Psoas muscle (tissue), 8 donors: ENCODE results near the gene TFB2M. TPM values are rescaled to one million over a fixed set of nuclear protein-coding genes. Genes with fewer than 3 reads are reported as not detected.
A peak's percentile ranks its signal among the peaks of the same experiment; 100 is the strongest.

Experiments used
- ATAC-seq, 4 donors: fragments of 200-7000 bp; cut with Tn5 transposase; one replicate each; pipeline ENCODE4 v1.9.1; 2020; ENCODE audit warnings: moderate library complexity in 3 of 4, mild to moderate bottlenecking in 2 of 4
- DNase-seq, 2 donors: peaks; one replicate each; pipeline ENCODE4 v3.0.0-alpha.2; 2020
- H3K27ac ChIP-seq: fragments of 200-600 bp; one replicate; pipeline ENCODE4 v1.8.0; 2022
- H3K27me3 ChIP-seq, 3 donors: fragments of 200-600 bp in 1 of 3; one replicate each; pipeline versions ENCODE4 v1.6.1 to v1.8.0; 2013 to 2022; ENCODE audit warnings: low read length in 2 of 3, mild to moderate bottlenecking in 2 of 3, moderate library complexity in 1 of 3; ENCODE audit not compliant: insufficient read depth in 3 of 3
- H3K36me3 ChIP-seq, 2 donors: fragments of 200-600 bp in 1 of 2; one replicate each; pipeline versions ENCODE4 v1.6.1 to v1.8.0; 2013 to 2022; ENCODE audit warnings: low read depth in 1 of 2, mild to moderate bottlenecking in 1 of 2, moderate library complexity in 1 of 2; ENCODE audit not compliant: insufficient read depth in 1 of 2
- H3K4me1 ChIP-seq: fragments of 200-600 bp; one replicate; pipeline ENCODE4 v1.8.0; 2022
- H3K4me3 ChIP-seq: fragments of 200-600 bp; one replicate; pipeline ENCODE4 v1.8.0; 2022; ENCODE audit warnings: mild to moderate bottlenecking
- H3K9me3 ChIP-seq: fragments of 200-600 bp; one replicate; pipeline ENCODE4 v1.8.0; 2022
- CTCF ChIP-seq: fragments of 200-600 bp; IDR thresholded peaks from one replicate; pipeline ENCODE4 v1.8.0; 2022; ENCODE audit warnings: antibody characterized with exemption
- WGBS, 3 donors: extraction: QIAGEN DNeasy Blood & Tissue Kit; methylation state at CpG; one replicate each; pipeline versions ENCODE4 v1.1.6 to v1.1.7; 2013; 5-methylcytosine and 5-hydroxymethylcytosine counted together
- intact Hi-C, 2 donors: fragments of 100-400 bp; cut with DNase I; formaldehyde crosslinking; loops; one replicate each; pipeline versions ENCODE4 v1.11.0 to v1.14.2; 2022
- polyA plus RNA-seq, 3 donors: library from polyadenylated mRNA; stranded (reverse); fragments of 200-250 nt; gene quantifications; one replicate each; pipeline ENCODE4 v1.2.3, GENCODE V29; 2013
- total RNA-seq, 4 donors: library from RNA; stranded (reverse); fragmentation: NEBNext Ultra II Directional in 2 of 4; extraction: Animal tissue kit (Norgen Biotek cat#: 25700) in 2 of 4; gene quantifications; one replicate each; pipeline versions ENCODE4 v1.2.1 to v1.2.4, GENCODE V29; 2021 to 2023
- donor health status: healthy with polysubstance abuse.
- donor health status: DM: no; HTN: no; CAD: no; lungs with moderate emphysema.
- donor health status: Bipolar disorder and iron deficiency.
- donor health status: healthy.
- donor health status: DM: yes; HTN: yes; CAD: no.
- donor health status: DM: no; HTN: no; CAD: no.
- donor health status: DM: no; HTN: no; CAD: no.
- donor health status: DM: yes; HTN: yes; CAD: no.

The TFB2M gene
- total and polyA plus RNA-seq, 7 donors: 12.8 to 39.0 (median 19.3) TPM

GRCh38 chr1:246540738-246541491 is 25.1 kb downstream of the TFB2M start:
- ATAC-seq (no peak), DNase-seq (no peak)
- Histone ChIP-seq H3K9me3 (no peaks in the 10 kb centered on the region), H3K27ac (no peak overlapping the region), H3K4me3 (no peak overlapping the region), H3K4me1 (peaks cover 5% of the 10 kb centered on the region), H3K36me3 (peaks cover 14 to 62% of the 10 kb centered on the region in 2 donors), H3K27me3 (no peaks in the 10 kb centered on the region)
- WGBS, 3 donors: 87 to 90% (median 89%) methylated on average over 7 of the region's 7 CpGs
- TF ChIP-seq CTCF: no peak
- intact Hi-C loops: no loop called here

- no peaks in the 10 kb centered on the region for H3K9me3 ChIP-seq
- TF ChIP-seq CTCF: no peak
- peaks cover 5% of the 10 kb centered on the region for H3K4me1 ChIP-seq
- no peak overlapping the region for H3K4me3 ChIP-seq
- no peaks in the 10 kb centered on the region for H3K27me3 ChIP-seq
- peaks cover 10 to 34% of the 10 kb centered on the region in 2 donors for H3K36me3 ChIP-seq
- ATAC-seq: peak in 1 of 4 donors; percentile 22
- intact Hi-C loops: no loop called here
- H3K27ac ChIP-seq: no peak overlapping the region
- DNase-seq: no peak
- 92 to 93% (median 92%) methylated on average over 3 of the region's 3 CpGs for WGBS, 3 donors
Measured at GRCh38 chr1:246537887-246538286, 28.2 kb downstream of the TFB2M start.

GRCh38 chr1:246537441-246537840 is 28.6 kb downstream of the TFB2M start:
- Histone ChIP-seq H3K4me1 (peaks cover 5% of the 10 kb centered on the region), H3K27me3 (no peaks in the 10 kb centered on the region), H3K27ac (no peak overlapping the region), H3K9me3 (no peaks in the 10 kb centered on the region), H3K4me3 (no peak overlapping the region), H3K36me3 (peaks cover 9 to 31% of the 10 kb centered on the region in 2 donors)
- TF ChIP-seq CTCF: no peak
- intact Hi-C loops: no loop called here
- WGBS, 3 donors: 75 to 79% (median 76%) methylated on average over 7 of the region's 7 CpGs
- ATAC-seq (peak in 2 of 4 donors; percentile 44 to 68), DNase-seq (no peak)

GRCh38 chr1:246534114-246534513 is 31.9 kb downstream of the TFB2M start:
- no peak for TF ChIP-seq CTCF
- WGBS, 3 donors: 71 to 93% (median 87%) methylated on average over 1 of the region's 1 CpG
- Histone ChIP-seq H3K4me1 (peaks cover 5% of the 10 kb centered on the region), H3K9me3 (no peaks in the 10 kb centered on the region), H3K36me3 (no peaks in the 10 kb centered on the region), H3K4me3 (no peak overlapping the region), H3K27me3 (no peaks in the 10 kb centered on the region), H3K27ac (no peak overlapping the region)
- ATAC-seq (no peak), DNase-seq (no peak)
- intact Hi-C loops: no loop called here
